HG03521 (cell line): ENCODE results near the gene CIPC.

ENCODE experiments used
- ATAC-seq: cut with Tn5 transposase; IDR thresholded peaks from one replicate; pipeline ENCODE4 v1.9.1; 2021; ENCODE audit warnings: mild to moderate bottlenecking, moderate library complexity; ENCODE audit not compliant: unreplicated experiment

The CIPC gene

DNA sequence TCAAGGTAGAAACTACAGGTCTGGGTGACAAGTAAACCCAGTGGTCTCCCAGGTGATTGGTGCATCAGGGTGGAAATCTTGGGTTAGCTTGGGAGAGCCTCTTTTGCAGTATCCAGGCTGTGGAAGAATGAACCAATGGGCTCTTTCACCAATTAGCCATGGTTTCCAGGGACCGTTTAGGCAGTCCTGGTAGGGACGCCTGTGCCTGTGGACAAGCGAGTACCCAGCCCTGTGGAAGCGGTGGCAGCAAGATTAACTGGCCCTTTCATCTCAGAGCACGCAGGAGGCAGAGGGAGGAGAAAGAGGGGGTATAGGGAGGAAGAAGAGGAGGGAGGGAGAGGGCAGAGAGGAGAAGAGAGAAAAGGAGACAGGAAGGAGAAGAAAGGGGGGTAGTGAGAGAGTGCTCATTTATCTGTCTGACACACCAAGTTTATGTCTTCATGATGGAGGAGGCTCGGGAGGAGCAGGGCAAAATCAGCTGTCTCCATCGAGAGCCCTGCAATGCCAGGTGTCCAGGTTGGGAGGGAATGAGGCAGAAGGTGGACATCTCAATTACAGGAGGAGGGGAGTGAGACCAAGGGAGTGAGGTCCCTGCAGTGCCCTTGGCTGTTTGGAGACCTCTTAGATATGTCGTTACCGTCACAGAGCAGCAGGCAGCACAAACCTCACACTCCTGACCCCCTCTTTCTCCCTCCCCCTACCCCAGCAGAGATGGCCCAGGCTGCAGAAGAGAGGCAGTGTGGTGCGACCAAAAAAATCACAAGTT lies 48.1 kb downstream of the CIPC start:
- ATAC-seq = no peak

DNA sequence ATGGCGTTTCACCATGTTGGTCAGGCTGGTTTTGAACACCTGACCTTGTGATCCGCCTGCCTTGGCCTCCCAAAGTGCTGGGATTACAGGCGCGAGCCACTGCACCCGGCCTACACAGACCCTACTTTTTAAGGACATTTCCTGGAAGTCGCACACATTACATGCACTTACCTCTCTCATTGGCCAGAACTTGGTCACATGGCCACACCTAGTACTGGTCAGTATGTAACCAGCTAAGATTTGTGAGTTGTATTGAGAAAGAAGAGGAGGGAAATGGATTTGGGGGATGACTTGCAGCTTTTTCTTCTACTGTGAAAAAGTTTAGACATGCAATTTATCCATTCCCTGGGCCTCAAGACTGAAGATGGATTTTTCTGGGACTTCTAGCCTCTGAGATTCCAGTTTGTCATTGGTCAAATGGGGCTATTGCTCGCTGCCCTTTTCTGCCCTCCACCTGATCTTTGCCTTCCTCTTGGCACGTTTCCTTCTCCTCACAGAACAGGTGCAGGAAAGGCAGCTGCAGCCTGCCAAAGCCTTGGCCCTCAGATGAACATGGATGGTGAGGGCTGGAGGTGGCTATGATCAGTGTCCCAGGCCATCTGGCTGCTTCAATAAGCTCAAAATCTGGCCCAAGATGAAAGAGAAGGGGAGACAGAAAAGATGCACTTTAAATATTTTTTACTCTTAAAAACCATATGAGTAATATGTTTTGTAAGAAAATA lies 50.6 kb downstream of the CIPC start:
- ATAC-seq = no peak

GRCh38 chr14:77151245-77151644 lies 53.2 kb downstream of the CIPC start:
- ATAC-seq = no peak

- no peak for ATAC-seq
These were observed 54.0 kb downstream of the CIPC start for GRCh38 chr14:77151918-77152588.

GRCh38 chr14:77153802-77154201 lies 55.7 kb downstream of the CIPC start:
- no peak for ATAC-seq

DNA sequence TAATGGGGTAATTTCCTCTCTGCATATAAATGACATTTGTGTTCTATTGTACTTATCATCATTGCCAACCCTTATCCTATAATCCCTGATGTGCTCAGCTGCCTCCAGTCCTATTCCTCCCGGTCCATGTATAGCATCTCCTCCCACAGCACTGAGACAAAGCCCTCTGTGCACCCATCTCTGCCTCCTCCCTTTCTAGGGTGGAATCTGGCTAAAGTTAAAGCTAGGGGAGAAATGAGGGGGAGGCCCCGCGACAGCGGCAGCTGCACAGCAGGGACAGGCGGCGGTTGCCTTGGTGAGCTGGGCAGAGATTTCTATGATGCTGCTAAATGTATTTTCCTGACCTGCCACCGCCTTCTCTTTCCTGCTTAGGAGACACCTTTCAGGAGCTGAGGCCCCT lies 56.4 kb downstream of the CIPC start:
- no peak for ATAC-seq

DNA sequence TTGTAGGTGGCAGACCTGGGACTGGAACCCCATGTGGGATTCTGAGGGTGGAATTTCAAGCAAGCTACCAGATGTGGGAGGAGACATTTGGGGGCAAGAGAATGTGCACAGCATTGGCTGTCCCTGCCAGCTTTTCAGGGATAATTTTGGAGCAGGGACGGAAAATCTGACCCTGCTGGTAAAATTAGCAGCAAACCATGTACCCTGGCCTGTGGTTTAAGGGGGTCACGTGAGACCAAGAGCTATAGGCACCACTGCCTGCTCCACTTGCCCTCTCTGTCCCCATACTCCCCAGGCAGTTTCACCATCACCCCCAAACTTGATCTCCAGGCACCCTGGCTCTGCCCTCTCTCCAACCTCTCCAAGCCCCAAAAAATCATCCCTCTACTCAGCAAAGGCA lies 57.0 kb downstream of the CIPC start:
- ATAC-seq = no peak

- no peak for ATAC-seq
These were observed 59.7 kb downstream of the CIPC start for GRCh38 chr14:77157740-77158139.

DNA sequence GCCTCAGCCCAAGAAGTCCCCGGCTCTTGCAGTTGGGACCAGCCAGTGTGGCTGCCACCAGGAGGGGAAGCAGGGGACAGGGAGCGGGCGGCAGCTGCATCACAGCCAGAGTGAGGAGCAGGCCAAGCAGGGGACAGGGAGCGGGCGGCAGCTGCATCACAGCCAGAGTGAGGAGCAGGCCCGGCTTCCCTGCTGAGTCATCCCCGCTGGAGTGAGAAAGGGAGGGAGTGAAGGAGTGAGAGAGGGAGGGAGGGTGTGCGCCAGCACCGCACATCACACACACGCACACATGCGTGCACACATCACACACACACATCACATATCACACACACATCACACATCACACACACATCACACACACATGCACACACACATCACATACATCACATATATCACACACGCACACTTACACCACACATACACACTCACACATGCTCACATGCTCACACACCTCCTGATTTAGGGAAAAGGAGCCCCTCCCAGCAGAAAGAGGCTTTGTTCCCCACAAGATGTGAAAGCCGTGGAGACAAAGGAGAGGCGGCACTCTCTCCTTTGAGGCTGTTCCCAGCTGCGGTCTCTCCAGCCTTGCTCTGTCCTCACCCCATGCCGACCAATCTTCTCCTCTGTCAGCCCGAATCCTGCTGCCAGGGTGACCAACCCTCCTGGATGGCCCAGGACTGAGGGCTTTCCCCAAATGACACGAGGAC lies 60.3 kb downstream of the CIPC start:
- ATAC-seq = no peak

- no peak for ATAC-seq
These were observed 60.8 kb downstream of the CIPC start for GRCh38 chr14:77158882-77159255.

DNA sequence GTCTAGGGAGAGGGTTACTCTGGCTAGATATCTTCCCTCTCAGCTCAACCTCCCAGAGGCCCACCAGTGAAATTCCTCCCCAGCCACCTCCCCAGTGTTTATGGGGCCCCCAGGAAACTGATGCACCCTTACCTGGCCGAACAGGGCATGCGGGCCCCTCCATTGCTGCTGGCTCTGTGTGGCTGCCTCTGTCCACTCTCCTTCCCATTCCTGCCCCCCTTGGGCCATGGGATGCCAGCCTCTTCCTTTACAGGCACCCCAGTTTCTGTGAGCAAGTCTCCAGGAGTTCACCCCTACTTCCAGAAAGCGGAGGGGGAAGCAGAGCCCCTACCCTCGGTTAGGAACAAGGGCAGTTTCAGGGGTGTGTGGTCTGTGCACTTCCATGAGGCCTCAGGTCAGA lies 63.0 kb downstream of the CIPC start:
- ATAC-seq = no peak
